Spleen (tissue), 7 donors: Measurements from ENCODE around the gene ARMC9.

Experiments used
- POLR2A ChIP-seq, 3 donors: fragments of 450-650 bp; IDR thresholded peaks; one replicate each; pipeline ENCODE4 v1.5.1; 2017; ENCODE audit warnings: antibody characterized with exemption in 3 of 3, mild to moderate bottlenecking in 1 of 3
- TF ChIP-seq, protein P1 (sequence below), 11 experiments: fragments of 200-600 bp in 7 of 11; fragments of 450-650 bp in 4 of 11; sonication (generic) in 4 of 11; IDR thresholded peaks in 8 of 11; conservative IDR thresholded peaks in 3 of 11; 1 replicate in 7 of 11; 2 replicates in 4 of 11; pipeline versions ENCODE4 v1.4.0 to v1.8.0; 2016 to 2021; ENCODE audit warnings: antibody characterized with exemption in 11 of 11, inconsistent platforms in 4 of 11, mild to moderate bottlenecking in 1 of 11
- donor health status: DM: no; HTN: no; CAD: no; lungs with moderate emphysema.
- donor health status: DM: no; HTN: no; CAD: no.
- donor health status: DM: no; HTN: no; CAD: no.

DNA sequence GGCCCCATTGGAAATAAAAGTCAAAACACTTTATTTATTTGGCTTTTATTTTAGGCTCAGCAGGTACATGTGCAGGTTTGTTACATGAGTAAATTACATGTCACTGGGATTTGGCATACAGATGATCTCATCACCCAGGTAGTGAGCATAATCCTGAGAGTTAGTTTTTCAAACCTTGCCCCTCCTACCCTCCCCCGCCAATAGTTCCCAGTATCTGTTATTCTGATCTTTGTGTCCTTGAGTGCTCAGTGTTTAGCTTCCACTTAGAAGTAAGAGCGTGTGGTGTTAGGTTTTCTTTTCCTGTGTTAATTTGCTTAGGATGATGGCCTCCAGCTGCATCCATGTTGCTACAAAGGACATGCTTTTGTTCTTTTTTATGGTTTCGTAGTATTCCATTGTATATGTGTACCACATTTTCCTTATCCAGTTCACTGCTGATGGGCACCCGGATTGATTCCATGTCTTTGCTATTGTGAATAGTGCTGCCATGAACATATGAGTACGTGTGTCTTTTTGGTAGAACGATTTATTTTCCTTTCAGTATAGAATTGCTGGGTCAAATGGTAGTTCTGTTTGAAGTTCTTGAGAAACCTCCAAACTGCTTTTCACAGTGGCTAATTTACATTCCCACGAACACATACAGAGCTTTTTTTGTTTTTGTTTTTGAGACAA, 47.9 kb downstream of the ARMC9 start:
- TF ChIP-seq, protein P1, sequence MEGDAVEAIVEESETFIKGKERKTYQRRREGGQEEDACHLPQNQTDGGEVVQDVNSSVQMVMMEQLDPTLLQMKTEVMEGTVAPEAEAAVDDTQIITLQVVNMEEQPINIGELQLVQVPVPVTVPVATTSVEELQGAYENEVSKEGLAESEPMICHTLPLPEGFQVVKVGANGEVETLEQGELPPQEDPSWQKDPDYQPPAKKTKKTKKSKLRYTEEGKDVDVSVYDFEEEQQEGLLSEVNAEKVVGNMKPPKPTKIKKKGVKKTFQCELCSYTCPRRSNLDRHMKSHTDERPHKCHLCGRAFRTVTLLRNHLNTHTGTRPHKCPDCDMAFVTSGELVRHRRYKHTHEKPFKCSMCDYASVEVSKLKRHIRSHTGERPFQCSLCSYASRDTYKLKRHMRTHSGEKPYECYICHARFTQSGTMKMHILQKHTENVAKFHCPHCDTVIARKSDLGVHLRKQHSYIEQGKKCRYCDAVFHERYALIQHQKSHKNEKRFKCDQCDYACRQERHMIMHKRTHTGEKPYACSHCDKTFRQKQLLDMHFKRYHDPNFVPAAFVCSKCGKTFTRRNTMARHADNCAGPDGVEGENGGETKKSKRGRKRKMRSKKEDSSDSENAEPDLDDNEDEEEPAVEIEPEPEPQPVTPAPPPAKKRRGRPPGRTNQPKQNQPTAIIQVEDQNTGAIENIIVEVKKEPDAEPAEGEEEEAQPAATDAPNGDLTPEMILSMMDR (IDR thresholded peaks at IDR 0.05 in 8 of 11, conservative IDR thresholded peaks at IDR 0.05 in 3 of 11) = no peak
- no peak for TF ChIP-seq POLR2A (IDR thresholded peaks at IDR 0.05)
